Smooth muscle cell (in vitro differentiated cells): ENCODE results near the gene SPRTN. TPM values are rescaled to one million over a fixed set of nuclear protein-coding genes. Genes with fewer than 3 reads are reported as not detected.

Experiments used
- DNase-seq: peaks from one replicate; lab custom pipeline; 2025; ENCODE audit not compliant: unreplicated experiment; lab: John Stamatoyannopoulos, UW
- H2AFZ ChIP-seq: fragments of 200-600 bp; sonication (generic); 2 replicates; pipeline ENCODE4 v1.6.0; 2016; ENCODE audit warnings: antibody characterized with exemption, low read depth, mild to moderate bottlenecking
- H3F3A ChIP-seq: fragments of 200-600 bp; sonication (generic); 2 replicates; pipeline ENCODE4 v1.6.0; 2017; ENCODE audit warnings: antibody characterized with exemption, low read depth
- H3K27ac ChIP-seq: fragments of 200-600 bp; sonication (generic); 2 replicates; pipeline ENCODE4 v1.5.1; 2016; ENCODE audit warnings: low read depth, mild to moderate bottlenecking
- H3K27me3 ChIP-seq: fragments of 200-600 bp; sonication (generic); 2 replicates; pipeline ENCODE4 v1.6.1; 2016; ENCODE audit warnings: low read depth, mild to moderate bottlenecking
- H3K36me3 ChIP-seq: fragments of 200-600 bp; sonication (generic); 2 replicates; pipeline ENCODE4 v1.5.1; 2016; ENCODE audit warnings: low read depth
- H3K4me1 ChIP-seq: fragments of 200-600 bp; sonication (generic); 2 replicates; pipeline ENCODE4 v1.5.1; 2016; ENCODE audit warnings: low read depth
- H3K4me2 ChIP-seq: fragments of 200-600 bp; sonication (generic); 2 replicates; pipeline ENCODE4 v1.6.0; 2016; ENCODE audit warnings: mild to moderate bottlenecking
- H3K4me3 ChIP-seq: fragments of 200-600 bp; sonication (generic); 2 replicates; pipeline ENCODE4 v1.5.1; 2016; ENCODE audit warnings: mild to moderate bottlenecking
- H3K79me2 ChIP-seq: fragments of 200-600 bp; sonication (generic); 2 replicates; pipeline ENCODE4 v1.6.0; 2016; ENCODE audit warnings: low read depth, mild to moderate bottlenecking
- H3K9ac ChIP-seq: fragments of 200-600 bp; sonication (generic); 2 replicates; pipeline ENCODE4 v1.6.0; 2016; ENCODE audit warnings: low read depth
- H3K9me3 ChIP-seq: fragments of 200-600 bp; sonication (generic); replicated peaks from 2 replicates; pipeline ENCODE4 v1.5.1; 2016; ENCODE audit warnings: low read depth
- H4K20me1 ChIP-seq: fragments of 200-600 bp; sonication (generic); 2 replicates; pipeline ENCODE4 v1.6.0; 2016; ENCODE audit warnings: low read depth
- CTCF ChIP-seq: fragments of 200-600 bp; sonication (generic); IDR thresholded peaks from 2 replicates; pipeline ENCODE4 v1.5.1; 2017; ENCODE audit warnings: borderline replicate concordance, mild to moderate bottlenecking, antibody characterized with exemption; ENCODE audit not compliant: insufficient read depth, poor library complexity, severe bottlenecking
- WGBS: methylation state at CpG from one replicate; pipeline ENCODE4 v1.1.7; 2016; ENCODE audit warnings: low lambda C conversion rate; 5-methylcytosine and 5-hydroxymethylcytosine counted together
- polyA plus RNA-seq: library from polyadenylated mRNA; unstranded; fragments of >200 nt; fragmentation: Nextera tagmentation; extraction: Ambion mirVana; gene quantifications from 2 replicates; pipeline ENCODE4 v1.2.1, GENCODE V29; 2016
- total RNA-seq: library from RNA; depleted of rRNA; stranded (reverse); fragments of >200 nt; gene quantifications from 2 replicates; pipeline ENCODE4 v1.2.3, GENCODE V29; 2014

The SPRTN gene
- total and polyA plus RNA-seq, 2 experiments from 2014 or later, result 9.6 to 16.9 TPM

- 98% methylated on average over 5 of the region's 5 CpGs for WGBS
- TF ChIP-seq CTCF, result no peak
Observed at GRCh38 chr1:231364192-231364591, 26.1 kb downstream of the SPRTN start.

GRCh38 chr1:231369282-231369681, 31.2 kb downstream of the SPRTN start:
- Histone ChIP-seq H3K36me3 (no peaks in the 10 kb centered on the region), H2AFZ (no peak overlapping the region), H3K27me3 (no peaks in the 10 kb centered on the region), H3F3A (no peaks in the 10 kb centered on the region), H4K20me1 (peaks cover 57% of the 10 kb centered on the region), H3K4me1 (no peaks in the 10 kb centered on the region), H3K79me2 (peaks cover 27% of the 10 kb centered on the region), H3K4me3 (no peak overlapping the region), H3K27ac (no peak overlapping the region), H3K9ac (no peak overlapping the region), H3K9me3 (no peaks in the 10 kb centered on the region), H3K4me2 (no peak overlapping the region)
- 90% methylated on average over 3 of the region's 3 CpGs for WGBS
- DNase-seq, result no peak
- TF ChIP-seq CTCF, result no peak

More at GRCh38 chr1:231364192-231364591, 26.1 kb downstream of the SPRTN start:
- Histone ChIP-seq H3F3A (no peaks in the 10 kb centered on the region), H3K9ac (no peak overlapping the region), H3K36me3 (no peaks in the 10 kb centered on the region), H3K27me3 (no peaks in the 10 kb centered on the region), H3K4me3 (no peak overlapping the region), H2AFZ (no peak overlapping the region), H3K4me1 (no peaks in the 10 kb centered on the region), H3K4me2 (no peak overlapping the region), H3K27ac (no peak overlapping the region), H4K20me1 (peaks cover 15% of the 10 kb centered on the region), H3K79me2 (no peaks in the 10 kb centered on the region), H3K9me3 (no peaks in the 10 kb centered on the region)
- DNase-seq, result no peak

GRCh38 chr1:231372501-231372900, 34.4 kb downstream of the SPRTN start:
- no peak for TF ChIP-seq CTCF
- H3K9ac ChIP-seq, result no peak overlapping the region
- H3K9me3 ChIP-seq, result no peaks in the 10 kb centered on the region
- no peaks in the 10 kb centered on the region for H3K27me3 ChIP-seq
- no peaks in the 10 kb centered on the region for H3F3A ChIP-seq
- H3K4me3 ChIP-seq, result no peak overlapping the region
- H3K4me2 ChIP-seq, result no peak overlapping the region
- peaks cover 81% of the 10 kb centered on the region for H4K20me1 ChIP-seq
- no peak overlapping the region for H3K27ac ChIP-seq
- no peak for DNase-seq
- no peaks in the 10 kb centered on the region for H3K36me3 ChIP-seq
- H3K4me1 ChIP-seq, result peaks cover 4% of the 10 kb centered on the region
- H3K79me2 ChIP-seq, result peaks cover 57% of the 10 kb centered on the region
- no peak overlapping the region for H2AFZ ChIP-seq

GRCh38 chr1:231374394-231374793, 36.3 kb downstream of the SPRTN start:
- no peak for TF ChIP-seq CTCF
- WGBS, result over 99% methylated on average over 4 of the region's 4 CpGs
- H3K9ac ChIP-seq, result no peak overlapping the region
- H3F3A ChIP-seq, result no peaks in the 10 kb centered on the region
- H3K36me3 ChIP-seq, result no peaks in the 10 kb centered on the region
- DNase-seq, result no peak
- H3K9me3 ChIP-seq, result no peaks in the 10 kb centered on the region
- H3K27me3 ChIP-seq, result no peaks in the 10 kb centered on the region
- H2AFZ ChIP-seq, result no peak overlapping the region
- no peak overlapping the region for H3K4me3 ChIP-seq
- H3K4me1 ChIP-seq, result peaks cover 4% of the 10 kb centered on the region
- peaks cover 93% of the 10 kb centered on the region for H4K20me1 ChIP-seq
- H3K79me2 ChIP-seq, result peaks cover 76% of the 10 kb centered on the region
- H3K27ac ChIP-seq, result no peak overlapping the region
- no peak overlapping the region for H3K4me2 ChIP-seq
